Keratinocyte (primary cell): Measurements from ENCODE around the gene COX4I1. TPM values are rescaled to one million over a fixed set of nuclear protein-coding genes. Genes with fewer than 3 reads are reported as not detected.

Source experiments
- DNase-seq: peaks from one replicate; pipeline ENCODE4 v3.0.0-alpha.2; 2011; ENCODE audit warnings: low read depth, missing footprints, low spot score
- FAIRE-seq: peaks from 2 replicates; lab custom pipeline; 2011; peaks lifted over from hg19 to GRCh38; lab: Jason Lieb, UNC
- H2AFZ ChIP-seq: 2 replicates; pipeline ENCODE4 v1.6.0; 2012; ENCODE audit warnings: low read length, control low read depth, inconsistent platforms; ENCODE audit not compliant: control insufficient read depth
- H3K27ac ChIP-seq: 2 replicates; pipeline ENCODE4 v1.5.1; 2011; ENCODE audit warnings: low read length; ENCODE audit not compliant: control insufficient read depth, insufficient read depth
- H3K27me3 ChIP-seq: 3 replicates; pipeline ENCODE4 v1.6.0; 2011; ENCODE audit warnings: low read length; ENCODE audit not compliant: control insufficient read depth, insufficient read depth; ENCODE audit errors: extremely low read depth
- H3K36me3 ChIP-seq, 2 experiments: 2 replicates in 1 of 2; 3 replicates in 1 of 2; pipeline ENCODE4 v1.5.1; 2011; ENCODE audit warnings: low read length in 2 of 2, mild to moderate bottlenecking in 1 of 2; ENCODE audit not compliant: control insufficient read depth in 2 of 2, insufficient read depth in 2 of 2; ENCODE audit errors: extremely low read depth in 1 of 2
- H3K4me1 ChIP-seq: 3 replicates; pipeline ENCODE4 v1.5.1; 2011; ENCODE audit warnings: low read length; ENCODE audit not compliant: control insufficient read depth, insufficient read depth; ENCODE audit errors: extremely low read depth
- H3K4me2 ChIP-seq: 3 replicates; pipeline ENCODE4 v1.6.0; 2011; ENCODE audit warnings: low read depth, low read length; ENCODE audit not compliant: control insufficient read depth, insufficient read depth; ENCODE audit errors: extremely low read depth
- H3K4me3 ChIP-seq, 3 experiments: fragments of 200-600 bp in 1 of 3; sonication (generic) in 1 of 3; 2 replicates in 2 of 3; 3 replicates in 1 of 3; pipeline ENCODE4 v1.5.1; 2011 to 2016; ENCODE audit warnings: low read length in 3 of 3, mild to moderate bottlenecking in 3 of 3, control low read depth in 2 of 3, inconsistent platforms in 1 of 3, low read depth in 1 of 3, mixed read lengths in 1 of 3, mixed run types in 1 of 3, moderate library complexity in 1 of 3; ENCODE audit not compliant: control insufficient read depth in 2 of 3, insufficient read depth in 2 of 3; ENCODE audit errors: extremely low read depth in 1 of 3
- H3K79me2 ChIP-seq: 2 replicates; pipeline ENCODE4 v1.6.0; 2012; ENCODE audit warnings: low read length; ENCODE audit not compliant: control insufficient read depth, insufficient read depth
- H3K9ac ChIP-seq: 3 replicates; pipeline ENCODE4 v1.6.0; 2011; ENCODE audit warnings: low read length; ENCODE audit not compliant: control insufficient read depth, insufficient read depth; ENCODE audit errors: extremely low read depth
- H3K9me1 ChIP-seq: 3 replicates; pipeline ENCODE4 v1.6.0; 2011; ENCODE audit warnings: low read length; ENCODE audit not compliant: control insufficient read depth, insufficient read depth; ENCODE audit errors: extremely low read depth
- H3K9me3 ChIP-seq: 2 replicates; pipeline ENCODE4 v1.5.1; 2012; ENCODE audit warnings: low read depth, low read length; ENCODE audit not compliant: control insufficient read depth
- H4K20me1 ChIP-seq: 3 replicates; pipeline ENCODE4 v1.6.0; 2011; ENCODE audit warnings: low read length; ENCODE audit not compliant: control insufficient read depth, insufficient read depth; ENCODE audit errors: extremely low read depth
- CTCF ChIP-seq, 3 experiments: IDR thresholded peaks in 1 of 3; conservative IDR thresholded peaks in 1 of 3; optimal IDR thresholded peaks in 1 of 3; 2 replicates in 2 of 3; 3 replicates in 1 of 3; pipeline versions ENCODE3 to v1.5.1; 2011; ENCODE audit warnings: low read length in 3 of 3, mild to moderate bottlenecking in 3 of 3, moderate library complexity in 2 of 3, control low read depth in 1 of 3, inconsistent platforms in 1 of 3; ENCODE audit not compliant: insufficient read depth in 2 of 3; ENCODE audit errors: extremely low read depth in 1 of 3
- EZH2 ChIP-seq: IDR thresholded peaks from one replicate; pipeline ENCODE4 v1.6.1; 2012; ENCODE audit warnings: inconsistent platforms, mild to moderate bottlenecking, low read length, moderate library complexity
- dilution Hi-C: fragments of 300-500 bp; cut with MboI; formaldehyde crosslinking; loops from one replicate; pipeline ENCODE4 v1.7.0; 2020; ENCODE audit warnings: low sequenced_read_pairs; ENCODE audit not compliant: extremely low pct_ligation_motif_present
- polyA plus RNA-seq, 5 experiments: library from polyadenylated mRNA; depleted of rRNA in 3 of 5; stranded (reverse) in 3 of 5; stranded (forward) in 1 of 5; unstranded in 1 of 5; fragments of >200 nt; gene quantifications; 1 replicate in 1 of 5; 2 replicates in 3 of 5; 3 replicates in 1 of 5; pipeline versions ENCODE4 v1.2.1 to v1.2.3, GENCODE V29; 2011 to 2012; ENCODE audit warnings: missing spikeins in 2 of 5, low read depth in 1 of 5, low replicate concordance in 1 of 5

COX4I1 gene
- polyA plus RNA-seq, 1 donor (not counting 4 experiments of a cell fraction or from before 2014, with no cell fraction given), result 809 TPM

- Histone ChIP-seq H3K9me1 (no peaks in the 10 kb centered on the region), H3K79me2 (no peaks in the 10 kb centered on the region), H3K9ac (no peak overlapping the region), H3K36me3 (no peaks in the 10 kb centered on the region), H3K27ac (no peak overlapping the region), H3K27me3 (no peaks in the 10 kb centered on the region), H3K4me1 (peaks cover 38% of the 10 kb centered on the region), H2AFZ (no peak overlapping the region), H4K20me1 (no peaks in the 10 kb centered on the region), H3K9me3 (no peaks in the 10 kb centered on the region), H3K4me3 (no peak overlapping the region), H3K4me2 (peak overlapping the region; percentile 29)
- no peak for DNase-seq
- TF ChIP-seq EZH2, result no peak
- no peak for TF ChIP-seq CTCF (optimal IDR thresholded peaks at IDR 0.05 in 1 of 3, IDR thresholded peaks at IDR 0.05 in 1 of 3, conservative IDR thresholded peaks at IDR 0.05 in 1 of 3; ENCODE audit: extremely low read depth in 1 of 3, insufficient read depth in 2 of 3, low read length in 3 of 3)
- FAIRE-seq, result peak; percentile 89
- dilution Hi-C loops, result no loop called here
These were observed 42.1 kb upstream of the COX4I1 start for GRCh38 chr16:85757341-85757822.

GRCh38 chr16:85759136-85759535, 40.4 kb upstream of the COX4I1 start:
- dilution Hi-C loops, result no loop called here
- no peaks in the 10 kb centered on the region for H3K9me1 ChIP-seq
- H4K20me1 ChIP-seq, result no peaks in the 10 kb centered on the region
- no peaks in the 10 kb centered on the region for H3K36me3 ChIP-seq
- H3K4me3 ChIP-seq, result no peak overlapping the region
- H3K27ac ChIP-seq, result no peak overlapping the region
- FAIRE-seq (no peak), DNase-seq (no peak)
- H3K9me3 ChIP-seq, result no peaks in the 10 kb centered on the region
- no peak overlapping the region for H2AFZ ChIP-seq
- no peaks in the 10 kb centered on the region for H3K79me2 ChIP-seq
- no peaks in the 10 kb centered on the region for H3K27me3 ChIP-seq
- no peak overlapping the region for H3K4me2 ChIP-seq
- no peak for TF ChIP-seq CTCF (optimal IDR thresholded peaks at IDR 0.05 in 1 of 3, IDR thresholded peaks at IDR 0.05 in 1 of 3, conservative IDR thresholded peaks at IDR 0.05 in 1 of 3; ENCODE audit: extremely low read depth in 1 of 3, insufficient read depth in 2 of 3, low read length in 3 of 3)
- H3K9ac ChIP-seq, result no peak overlapping the region
- H3K4me1 ChIP-seq, result peaks cover 21% of the 10 kb centered on the region
